NOMO-1 (cell line): ENCODE results near the gene SLC25A12.
"Not testable (repeated sequence)": the region's sequence is repeated elsewhere in the genome, so short reads cannot be mapped to it uniquely, and the experiment has no call there.

ENCODE experiments used
- DNase-seq, 2 experiments: peaks; one replicate each; lab custom pipeline; 2025; ENCODE audit not compliant: unreplicated experiment in 2 of 2; lab: John Stamatoyannopoulos, UW

The SLC25A12 gene

GRCh38 chr2:171830039-171830438 is 64.0 kb downstream of the SLC25A12 start:
- no peak for DNase-seq

GRCh38 chr2:171824086-171824485 is 70.0 kb downstream of the SLC25A12 start:
- DNase-seq = peak; percentile 37 to 57

- DNase-seq = peak; percentile 45 to 80
These were observed 71.3 kb downstream of the SLC25A12 start for GRCh38 chr2:171822525-171823322.

DNA sequence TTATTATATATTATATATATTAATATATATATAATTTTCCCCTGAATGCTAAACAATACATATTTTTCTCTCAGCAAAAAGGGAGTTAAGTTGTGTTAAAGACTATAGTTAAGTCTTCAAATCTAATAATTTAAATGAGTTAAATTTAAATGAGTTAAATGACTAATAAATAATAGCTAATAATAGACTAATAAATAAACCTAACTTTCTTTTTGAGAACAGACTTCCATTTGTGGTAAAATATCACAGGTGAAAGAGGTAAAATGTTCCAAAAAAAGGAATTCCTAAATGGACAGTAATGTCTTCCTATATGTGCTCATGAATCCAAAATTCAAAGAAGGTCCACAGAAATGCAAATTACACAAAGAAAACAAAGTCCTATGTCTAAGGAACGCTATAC is 74.6 kb downstream of the SLC25A12 start:
- DNase-seq = no peak

- DNase-seq = no peak
These were observed 79.2 kb downstream of the SLC25A12 start for GRCh38 chr2:171814883-171815282.

DNA sequence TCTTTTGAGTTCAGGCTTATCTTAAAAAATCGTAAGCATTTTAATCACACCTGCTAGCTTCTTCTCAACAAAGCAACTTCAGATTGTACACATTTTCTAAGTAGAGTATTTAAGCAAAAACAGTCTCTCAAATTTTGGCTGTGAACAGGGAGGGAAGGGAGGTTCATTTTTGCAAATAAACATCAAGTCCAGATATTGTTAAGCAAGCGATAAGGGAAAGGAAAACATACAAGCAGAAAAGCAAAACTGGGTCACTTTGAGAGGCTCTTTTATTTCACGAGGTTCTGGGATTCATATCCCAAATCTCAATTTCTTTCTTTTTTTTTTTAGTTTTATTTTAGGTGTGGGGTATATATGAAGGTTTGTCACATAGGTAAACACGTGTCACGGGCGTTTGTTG is 79.9 kb downstream of the SLC25A12 start:
- no peak for DNase-seq

DNA sequence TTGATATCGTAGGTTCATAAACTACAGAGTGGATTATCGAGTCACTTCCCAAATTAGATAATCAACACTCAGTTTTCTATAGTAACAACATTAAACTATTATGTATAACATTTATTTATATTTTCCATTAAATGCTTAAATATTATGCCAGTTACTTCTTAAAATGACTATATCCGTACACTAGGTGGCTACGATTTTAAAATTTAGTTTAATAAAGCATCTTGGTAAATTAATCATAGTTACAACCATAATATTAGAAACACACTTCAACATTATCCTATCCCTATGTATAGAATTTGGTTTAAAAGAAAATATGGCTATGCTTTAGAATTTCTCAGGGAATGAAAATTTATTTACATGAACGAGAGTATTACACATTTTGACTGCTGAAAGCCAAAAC is 80.3 kb downstream of the SLC25A12 start:
- no peak for DNase-seq

- DNase-seq = no peak
These were observed 80.9 kb downstream of the SLC25A12 start for GRCh38 chr2:171813126-171813525.

- no peak for DNase-seq
These were observed 82.8 kb downstream of the SLC25A12 start for GRCh38 chr2:171811245-171811628.

GRCh38 chr2:171810422-171811244 is 83.4 kb downstream of the SLC25A12 start:
- no peak for DNase-seq

- not testable (repeated sequence) for DNase-seq
These were observed 85.2 kb downstream of the SLC25A12 start for GRCh38 chr2:171808885-171809284.

- no peak for DNase-seq
These were observed 86.1 kb downstream of the SLC25A12 start for GRCh38 chr2:171807831-171808393.

DNA sequence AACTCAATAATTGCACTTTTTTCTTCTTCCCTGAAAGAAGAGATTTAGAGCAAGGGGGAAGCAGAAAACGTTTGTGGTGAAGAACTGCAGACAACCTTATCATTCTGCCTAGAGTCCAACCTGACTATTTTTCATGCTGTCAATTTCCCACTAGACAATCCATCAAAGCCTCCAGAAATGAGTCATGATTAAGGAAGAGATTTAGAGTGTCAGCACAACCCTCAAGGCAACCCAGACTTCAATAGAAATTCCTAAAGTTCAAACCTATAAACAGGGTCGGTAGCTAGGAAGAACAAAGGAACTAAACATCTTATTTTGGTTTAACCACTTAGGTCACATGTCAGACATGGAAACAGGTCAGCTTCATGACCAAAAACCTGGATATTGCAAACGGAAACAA is 86.9 kb downstream of the SLC25A12 start:
- no peak for DNase-seq

DNA sequence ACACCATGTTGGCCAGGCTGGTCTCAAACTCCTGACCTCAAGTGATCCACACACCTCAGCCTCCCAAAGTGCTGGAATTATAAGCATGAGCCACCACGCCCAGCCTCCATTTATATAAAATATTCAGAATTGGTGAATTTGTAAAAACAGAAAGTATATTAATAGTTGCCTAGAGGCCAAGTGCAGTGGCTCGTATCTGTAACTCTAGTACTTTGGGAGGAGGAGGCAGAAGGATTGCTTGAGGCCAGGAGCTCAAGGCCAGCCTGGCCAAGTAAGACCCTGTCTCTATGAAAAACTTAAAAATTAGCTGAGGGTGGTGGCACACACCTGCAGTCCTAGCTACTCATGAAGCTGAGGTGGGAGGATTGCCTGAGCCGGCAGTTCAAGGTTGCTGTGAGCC is 89.6 kb downstream of the SLC25A12 start:
- DNase-seq = no peak

GRCh38 chr2:171803757-171804156 is 90.3 kb downstream of the SLC25A12 start:
- DNase-seq = no peak

- no peak for DNase-seq
These were observed 93.4 kb downstream of the SLC25A12 start for GRCh38 chr2:171800639-171801038.

DNA sequence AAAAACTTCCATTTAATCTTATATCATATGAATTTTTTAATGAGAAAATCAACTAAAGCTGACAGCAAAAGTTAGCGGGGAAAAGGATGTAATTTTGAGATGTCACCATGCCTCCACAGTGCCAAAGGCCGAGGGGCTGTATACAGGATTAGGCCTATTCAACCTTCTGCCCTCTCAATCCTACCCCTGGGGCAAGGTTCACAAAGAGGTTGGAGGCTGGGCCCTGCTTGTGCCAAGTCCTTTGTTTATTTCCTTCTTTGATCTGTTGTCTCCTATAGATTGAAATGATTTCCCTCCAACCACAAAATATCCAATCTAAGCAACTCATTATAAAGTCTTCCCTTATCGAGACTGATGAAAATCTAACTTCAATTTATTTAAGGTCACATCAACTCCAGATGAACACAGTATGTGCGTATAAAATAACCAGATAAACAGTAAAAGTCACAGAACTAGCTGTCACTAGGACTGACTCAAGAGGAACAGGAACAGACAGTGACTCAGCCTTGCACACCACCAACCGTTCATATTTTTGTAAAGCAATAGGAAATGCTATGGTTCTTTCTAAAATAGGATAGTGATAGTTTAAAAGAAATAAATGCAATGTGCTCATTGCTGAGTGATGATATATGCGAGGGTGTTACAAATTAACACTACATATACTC is 95.8 kb downstream of the SLC25A12 start:
- DNase-seq = peak; percentile 77 to 92

DNA sequence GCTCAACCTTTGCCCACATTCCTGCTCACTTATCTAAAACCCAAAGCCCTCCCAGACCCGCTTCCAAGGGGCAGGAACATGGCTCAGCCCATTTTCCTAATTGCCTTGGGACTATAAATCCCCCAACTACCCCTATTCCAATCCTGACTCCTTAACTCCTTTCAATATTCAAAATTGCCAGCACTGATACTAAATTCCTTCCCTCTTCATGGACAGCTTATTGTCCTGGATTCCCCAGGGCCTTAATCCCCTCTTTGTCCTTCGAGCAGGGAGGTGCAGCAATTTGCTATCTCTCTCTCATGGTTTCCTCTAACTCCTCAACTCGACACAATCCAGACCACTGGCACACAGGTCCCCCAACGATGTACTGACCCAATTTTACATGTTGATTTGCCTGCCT is 99.1 kb downstream of the SLC25A12 start:
- no peak for DNase-seq

GRCh38 chr2:171793691-171794678 is 100.1 kb downstream of the SLC25A12 start:
- no peak for DNase-seq
